Heart right ventricle (tissue), 16 donors: Measurements from ENCODE around the gene ACTRT2. TPM values are rescaled to one million over a fixed set of nuclear protein-coding genes. Genes with fewer than 3 reads are reported as not detected.

Experiments used
- ATAC-seq, 8 donors: fragments of 200-7000 bp; cut with Tn5 transposase; one replicate each; pipeline ENCODE4 v1.9.1; 2020; ENCODE audit warnings: mild to moderate bottlenecking in 8 of 8, moderate library complexity in 8 of 8, moderate number of reproducible peaks in 1 of 8
- DNase-seq, 2 donors: peaks; one replicate each; pipeline ENCODE4 v3.0.0-alpha.2; 2020
- H3K27ac ChIP-seq, 10 donors: fragments of 200-600 bp; sonication (generic) in 2 of 10; one replicate each; pipeline versions ENCODE4 v1.5.0 to v1.8.0; 2020 to 2022; ENCODE audit warnings: mild to moderate bottlenecking in 3 of 10
- H3K27me3 ChIP-seq, 7 donors: fragments of 200-600 bp; one replicate each; pipeline ENCODE4 v1.8.0; 2021 to 2022; ENCODE audit warnings: mild to moderate bottlenecking in 2 of 7
- H3K36me3 ChIP-seq, 9 donors: fragments of 200-600 bp; sonication (generic) in 1 of 9; one replicate each; pipeline versions ENCODE4 v1.5.0 to v1.8.0; 2020 to 2022; ENCODE audit warnings: mild to moderate bottlenecking in 2 of 9
- H3K4me1 ChIP-seq, 9 donors: fragments of 200-600 bp; sonication (generic) in 1 of 9; one replicate each; pipeline versions ENCODE4 v1.5.0 to v1.8.0; 2020 to 2022; ENCODE audit warnings: mild to moderate bottlenecking in 4 of 9
- H3K4me3 ChIP-seq, 10 donors: fragments of 200-600 bp; sonication (generic) in 2 of 10; one replicate each; pipeline versions ENCODE4 v1.5.0 to v1.8.0; 2020 to 2022; ENCODE audit warnings: mild to moderate bottlenecking in 7 of 10, moderate library complexity in 2 of 10
- H3K9me3 ChIP-seq, 11 donors: fragments of 200-600 bp in 10 of 11; sonication (generic) in 2 of 11; one replicate each; pipeline versions ENCODE4 v1.5.0 to v1.8.0; 2013 to 2022; ENCODE audit warnings: mild to moderate bottlenecking in 2 of 11, control low read depth in 1 of 11, moderate library complexity in 1 of 11
- CTCF ChIP-seq, 9 donors: fragments of 200-600 bp; sonication (generic) in 2 of 9; IDR thresholded peaks; one replicate each; pipeline versions ENCODE4 v1.5.0 to v1.8.0; 2021 to 2022; ENCODE audit warnings: antibody characterized with exemption in 9 of 9, mild to moderate bottlenecking in 5 of 9, moderate library complexity in 1 of 9
- WGBS, 2 donors: extraction: QIAGEN DNeasy Blood & Tissue Kit; methylation state at CpG; one replicate each; pipeline ENCODE4 v1.1.7; 2013; ENCODE audit warnings: inconsistent platforms in 1 of 2; 5-methylcytosine and 5-hydroxymethylcytosine counted together
- intact Hi-C, 10 donors: fragments of 100-400 bp; cut with DNase I; formaldehyde crosslinking; loops; one replicate each; pipeline versions ENCODE4 v1.11.1 to v1.14.2; 2022
- polyA plus RNA-seq, 2 donors: library from polyadenylated mRNA; stranded (reverse); fragments of 200-250 nt; gene quantifications; one replicate each; pipeline ENCODE4 v1.2.3, GENCODE V29; 2013
- total RNA-seq, 10 donors: library from RNA; stranded (reverse); fragmentation: NEBNext Ultra II Directional in 3 of 10; extraction: Animal tissue kit (Norgen Biotek cat#: 25700) in 3 of 10; gene quantifications; one replicate each; pipeline versions ENCODE4 v1.2.1 to v1.2.4, GENCODE V29; 2021 to 2023
- donor health status: Arrhythmogenic right ventricular cardiomyopathy.
- donor health status: ischemic (EF 13 %, LVEDD 7.1; RV severe dilation, severe dysfunction).
- donor health status: healthy with polysubstance abuse.
- donor health status: DM: no; HTN: yes; CAD: no.
- donor health status: DM: no; HTN: no; CAD: no.
- donor health status: ischemic (EF 25% LVEDD 6.9; RV normal size, moderate dysfunction).
- donor health status: ischemic (EF 25% LVEDD 5.7; RV mildly dilated, moderate dysfunction).
- donor health status: healthy.
- donor health status: DM: yes; HTN: yes; CAD: no.
- donor health status: Ischemic cardiomyopathy.
- donor health status: ischemic (EF 35%, LVEDD 5.7; RV mildly dilated, moderate dysfunction).
- donor health status: nonischemic (EF 11% LVEDD 7.7; RV severe dilation, severe dysfunction).
- donor health status: DM: yes; HTN: yes; CAD: no.
- donor health status: PGD.
- donor health status: ischemic (EF 29% LVEDD 5.4; RV normal size, mild dysfunction).
- donor health status: nonischemic (EF 23%, LVEDD 6.1; RV moderate dilation, normal function).

The ACTRT2 gene
- total and polyA plus RNA-seq, 12 donors, result not detected

GRCh38 chr1:3054474-3054873 is 33.2 kb downstream of the ACTRT2 start:
- H3K27me3 ChIP-seq, result peaks cover 0 to 29% (median 12%) of the 10 kb centered on the region in 7 donors
- WGBS, 2 donors, result 82 to 85% methylated on average over 12 of the region's 12 CpGs

GRCh38 chr1:3055051-3055450 is 33.8 kb downstream of the ACTRT2 start:
- H3K36me3 ChIP-seq, result peaks cover 0 to 2% (median 0%) of the 10 kb centered on the region in 9 donors
- intact Hi-C loops, result no loop called here
- H3K27me3 ChIP-seq, result peaks cover 0 to 27% (median 12%) of the 10 kb centered on the region in 7 donors
- no peak overlapping the region for H3K27ac ChIP-seq
- ATAC-seq, result no peak
- DNase-seq, result no peak
- TF ChIP-seq CTCF (IDR thresholded peaks at IDR 0.05), result no peak
- H3K4me1 ChIP-seq, result no peaks in the 10 kb centered on the region
- WGBS, 2 donors, result 77 to 80% methylated on average over 9 of the region's 9 CpGs
- H3K9me3 ChIP-seq, result no peaks in the 10 kb centered on the region
- H3K4me3 ChIP-seq, result no peak overlapping the region

More at GRCh38 chr1:3054474-3054873, 33.2 kb downstream of the ACTRT2 start:
- no peak overlapping the region for H3K4me3 ChIP-seq
- H3K4me1 ChIP-seq, result no peaks in the 10 kb centered on the region
- no peak for DNase-seq
- ATAC-seq, result peak in 2 of 8 donors; percentile 11 to 24
- H3K9me3 ChIP-seq, result no peaks in the 10 kb centered on the region
- no peak overlapping the region for H3K27ac ChIP-seq
- TF ChIP-seq CTCF (IDR thresholded peaks at IDR 0.05), result no peak
- intact Hi-C loops, result no loop called here
- H3K36me3 ChIP-seq, result no peaks in the 10 kb centered on the region

- DNase-seq (no peak), ATAC-seq (no peak)
- Histone ChIP-seq H3K27ac (no peak overlapping the region), H3K27me3 (peaks cover 0 to 36% (median 17%) of the 10 kb centered on the region in 7 donors), H3K4me1 (no peaks in the 10 kb centered on the region), H3K36me3 (peaks cover 0 to 3% (median 0%) of the 10 kb centered on the region in 9 donors), H3K9me3 (no peaks in the 10 kb centered on the region), H3K4me3 (no peak overlapping the region)
- intact Hi-C loops, result no loop called here
- 90 to 93% methylated on average over 5 of the region's 5 CpGs for WGBS, 2 donors
- TF ChIP-seq CTCF (IDR thresholded peaks at IDR 0.05), result no peak
These were observed 35.4 kb downstream of the ACTRT2 start for GRCh38 chr1:3056641-3057040.

- H3K4me3 ChIP-seq, result no peak overlapping the region
- H3K27me3 ChIP-seq, result peaks cover 0 to 36% (median 27%) of the 10 kb centered on the region in 7 donors
- ATAC-seq, result no peak
- 78 to 82% methylated on average over 10 of the region's 10 CpGs for WGBS, 2 donors
- peaks cover 0 to 16% (median 4%) of the 10 kb centered on the region in 9 donors for H3K4me1 ChIP-seq
- H3K36me3 ChIP-seq, result peaks cover 0 to 5% (median 0%) of the 10 kb centered on the region in 9 donors
- H3K9me3 ChIP-seq, result no peaks in the 10 kb centered on the region
- DNase-seq, result no peak
- TF ChIP-seq CTCF (IDR thresholded peaks at IDR 0.05), result no peak
- H3K27ac ChIP-seq, result no peak overlapping the region
- intact Hi-C loops, result no loop called here
These were observed 37.2 kb downstream of the ACTRT2 start for GRCh38 chr1:3058263-3059030.
